HepG2 (cell line): ENCODE measurements around the gene THSD8. TPM values are rescaled to one million over a fixed set of nuclear protein-coding genes. Genes with fewer than 3 reads are reported as not detected.

Experiments used
- BRD4 ChIP-seq: sonication (generic); formaldehyde crosslinking; IDR thresholded peaks from 2 replicates; pipeline ENCODE4 v1.4.0; 2020; ENCODE audit warnings: missing genetic modification reagents
- ETS1 ChIP-seq: sonication (generic); formaldehyde crosslinking; IDR thresholded peaks from 2 replicates; pipeline ENCODE4 v1.4.0; 2020; ENCODE audit warnings: missing genetic modification reagents
- HOXA5 ChIP-seq: sonication (generic); formaldehyde crosslinking; IDR thresholded peaks from 2 replicates; pipeline ENCODE4 v1.4.0; 2020; ENCODE audit warnings: missing genetic modification reagents
- LBX2 ChIP-seq: sonication (generic); formaldehyde crosslinking; IDR thresholded peaks from 2 replicates; pipeline ENCODE4 v1.5.0; 2020; ENCODE audit warnings: missing genetic modification reagents, mild to moderate bottlenecking, borderline replicate concordance
- MED1 ChIP-seq: sonication (generic); formaldehyde crosslinking; IDR thresholded peaks from 2 replicates; pipeline ENCODE4 v1.4.0; 2020; ENCODE audit warnings: missing genetic modification reagents
- POGZ ChIP-seq: sonication (generic); formaldehyde crosslinking; IDR thresholded peaks from 2 replicates; pipeline ENCODE4 v1.4.0; 2020; ENCODE audit warnings: mild to moderate bottlenecking, missing genetic modification reagents
- REPIN1 ChIP-seq: sonication (generic); formaldehyde crosslinking; IDR thresholded peaks from 2 replicates; pipeline ENCODE4 v1.8.0; 2022; ENCODE audit warnings: missing genetic modification reagents, low read depth, mild to moderate bottlenecking, borderline replicate concordance
- SKI ChIP-seq: fragments of 450-650 bp; IDR thresholded peaks from one replicate; pipeline ENCODE4 v1.6.1; 2018; ENCODE audit warnings: mild to moderate bottlenecking; ENCODE audit not compliant: partially characterized antibody
- SMAD3 ChIP-seq: sonication (generic); formaldehyde crosslinking; IDR thresholded peaks from 2 replicates; pipeline ENCODE4 v1.4.0; 2020; ENCODE audit warnings: missing genetic modification reagents
- ZBTB25 ChIP-seq: IDR thresholded peaks from 2 replicates; pipeline ENCODE4 v1.6.1; 2018; ENCODE audit warnings: missing genetic modification reagents
- ZKSCAN1 ChIP-seq: fragments of 150-350 bp; IDR thresholded peaks from 2 replicates; pipeline ENCODE4 v1.6.1; 2014; ENCODE audit warnings: low read length
- ZKSCAN8 ChIP-seq: IDR thresholded peaks from 2 replicates; pipeline ENCODE4 v1.6.1; 2016; ENCODE audit warnings: borderline replicate concordance, missing genetic modification reagents, missing compliant biosample characterization
- ZNF24 ChIP-seq: fragments of 450-650 bp; IDR thresholded peaks from 2 replicates; pipeline ENCODE4 v1.6.1; 2017; ENCODE audit warnings: antibody characterized with exemption, mild to moderate bottlenecking
- ZNF30 ChIP-seq: sonication (generic); formaldehyde crosslinking; IDR thresholded peaks from 2 replicates; pipeline ENCODE4 v1.5.0; 2020; ENCODE audit warnings: mild to moderate bottlenecking, missing genetic modification reagents
- ZNF556 ChIP-seq: sonication (generic); formaldehyde crosslinking; IDR thresholded peaks from 2 replicates; pipeline ENCODE4 v1.4.0; 2020; ENCODE audit warnings: mild to moderate bottlenecking, missing genetic modification reagents, borderline replicate concordance
- ZNF800 ChIP-seq: sonication (generic); formaldehyde crosslinking; IDR thresholded peaks from 2 replicates; pipeline ENCODE4 v1.4.0; 2020; ENCODE audit warnings: missing genetic modification reagents
- ZNF839 ChIP-seq: sonication (generic); formaldehyde crosslinking; IDR thresholded peaks from 2 replicates; pipeline ENCODE4 v1.4.0; 2020; ENCODE audit warnings: missing genetic modification reagents, mild to moderate bottlenecking, borderline replicate concordance
- ZSCAN21 ChIP-seq: sonication (generic); formaldehyde crosslinking; IDR thresholded peaks from 2 replicates; pipeline ENCODE4 v1.8.0; 2022; ENCODE audit warnings: mild to moderate bottlenecking, missing genetic modification reagents, moderate library complexity, borderline replicate concordance
- polyA plus RNA-seq, 8 experiments: library from polyadenylated mRNA; depleted of rRNA in 3 of 8; stranded (reverse) in 7 of 8; unstranded in 1 of 8; fragments of >200 nt; fragmentation: Illumina TruSeq in 4 of 8; extraction: Trizol in 4 of 8; gene quantifications; 2 replicates each; pipeline versions ENCODE4 v1.2.1 to v1.2.3, GENCODE V29; 2011 to 2016; ENCODE audit warnings: low read depth in 4 of 8, missing spikeins in 1 of 8, mixed read lengths in 1 of 8; ENCODE audit not compliant: insufficient read depth in 1 of 8
- total RNA-seq, 5 experiments: library from RNA; depleted of rRNA; stranded (reverse); fragments of >200 nt; fragmentation: Illumina TruSeq; extraction: Trizol; gene quantifications; 2 replicates each; pipeline ENCODE4 v1.2.3, GENCODE V29; 2016; ENCODE audit warnings: low read depth in 1 of 5
- TF ChIP-seq, protein P1 (sequence below): IDR thresholded peaks from 2 replicates; pipeline ENCODE4 v1.6.1; 2016; ENCODE audit warnings: low read depth
- TF ChIP-seq, protein P2 (sequence below): sonication (generic); formaldehyde crosslinking; IDR thresholded peaks from 2 replicates; pipeline ENCODE4 v1.8.0; 2022; ENCODE audit warnings: mild to moderate bottlenecking, missing genetic modification reagents, moderate library complexity

THSD8 gene
- total and polyA plus RNA-seq, 2 of the 13 experiments (the other 11 are each of a cell fraction or from before 2014, with no cell fraction given), result 4.8 to 14.9 TPM

GRCh38 chr19:12766051-12766521, 35.8 kb upstream of the THSD8 start (continued):
- TF ChIP-seq SKI, result no peak
- TF ChIP-seq ZKSCAN8 (CRISPR knock-in tag), result no peak
- TF ChIP-seq ETS1, result no peak
- peak; percentile 48; the same call in 1 of the 2 replicates for TF ChIP-seq ZBTB25 (CRISPR knock-in tag)
- peak; percentile 77 for TF ChIP-seq ZKSCAN1
- TF ChIP-seq ZNF24, result no peak
- TF ChIP-seq BRD4 (CRISPR knock-in tag), result no peak
- 0 out of 2 replicates have a peak, but pooled peaks have one; percentile 19 for TF ChIP-seq SMAD3
- TF ChIP-seq ZNF839 (CRISPR knock-in tag), result 0 out of 2 replicates have a peak, but pooled peaks have one; percentile 35
- 0 out of 2 replicates have a peak, but pooled peaks have one; percentile 49 for TF ChIP-seq HOXA5 (CRISPR knock-in tag)
- peak; percentile 40; the same call in 1 of the 2 replicates for TF ChIP-seq ZSCAN21
- TF ChIP-seq, protein P1, sequence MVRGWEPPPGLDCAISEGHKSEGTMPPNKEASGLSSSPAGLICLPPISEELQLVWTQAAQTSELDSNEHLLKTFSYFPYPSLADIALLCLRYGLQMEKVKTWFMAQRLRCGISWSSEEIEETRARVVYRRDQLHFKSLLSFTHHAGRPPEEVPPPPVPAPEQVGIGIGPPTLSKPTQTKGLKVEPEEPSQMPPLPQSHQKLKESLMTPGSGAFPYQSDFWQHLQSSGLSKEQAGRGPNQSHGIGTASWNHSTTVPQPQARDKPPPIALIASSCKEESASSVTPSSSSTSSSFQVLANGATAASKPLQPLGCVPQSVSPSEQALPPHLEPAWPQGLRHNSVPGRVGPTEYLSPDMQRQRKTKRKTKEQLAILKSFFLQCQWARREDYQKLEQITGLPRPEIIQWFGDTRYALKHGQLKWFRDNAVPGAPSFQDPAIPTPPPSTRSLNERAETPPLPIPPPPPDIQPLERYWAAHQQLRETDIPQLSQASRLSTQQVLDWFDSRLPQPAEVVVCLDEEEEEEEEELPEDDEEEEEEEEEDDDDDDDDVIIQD (CRISPR knock-in tag), result peak; percentile 40; the same call in 1 of the 2 replicates
- TF ChIP-seq ZNF556, result peak; percentile 63; the same call in 1 of the 2 replicates
- peak; percentile 50; the same call in 1 of the 2 replicates for TF ChIP-seq MED1 (CRISPR knock-in tag)
- TF ChIP-seq REPIN1 (CRISPR knock-in tag), result peak; percentile 65; the same call in 1 of the 2 replicates
- no peak for TF ChIP-seq LBX2 (CRISPR knock-in tag)
- TF ChIP-seq, protein P2, sequence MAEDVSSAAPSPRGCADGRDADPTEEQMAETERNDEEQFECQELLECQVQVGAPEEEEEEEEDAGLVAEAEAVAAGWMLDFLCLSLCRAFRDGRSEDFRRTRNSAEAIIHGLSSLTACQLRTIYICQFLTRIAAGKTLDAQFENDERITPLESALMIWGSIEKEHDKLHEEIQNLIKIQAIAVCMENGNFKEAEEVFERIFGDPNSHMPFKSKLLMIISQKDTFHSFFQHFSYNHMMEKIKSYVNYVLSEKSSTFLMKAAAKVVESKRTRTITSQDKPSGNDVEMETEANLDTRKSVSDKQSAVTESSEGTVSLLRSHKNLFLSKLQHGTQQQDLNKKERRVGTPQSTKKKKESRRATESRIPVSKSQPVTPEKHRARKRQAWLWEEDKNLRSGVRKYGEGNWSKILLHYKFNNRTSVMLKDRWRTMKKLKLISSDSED, result no peak
- TF ChIP-seq ZNF800, result peak; percentile 89
- no peak for TF ChIP-seq ZNF30
- TF ChIP-seq POGZ, result peak; percentile 54
